ENCODE results near the gene CDH24. TPM values are rescaled to one million over a fixed set of nuclear protein-coding genes. Genes with fewer than 3 reads are reported as not detected.

CDH24 gene
- total RNA-seq, 1 donor from 2014 or later, result 3.7 TPM

Other genes with a start within 250 kb of the CDH24 start
- 10.6 TPM for gene SLC7A7, start 242.1 kb downstream of the CDH24 start, total RNA-seq
- 77.8 TPM for gene MRPL52, start 227.6 kb downstream of the CDH24 start, total RNA-seq
- gene MMP14, start 220.9 kb downstream of the CDH24 start, total RNA-seq, result 172 TPM
- 128 TPM for gene LRP10, start 185.8 kb downstream of the CDH24 start, total RNA-seq
- gene REM2, start 174.3 kb downstream of the CDH24 start, total RNA-seq, result 0.18 TPM
- 84.4 TPM for gene RBM23, start 138.4 kb downstream of the CDH24 start, total RNA-seq
- gene PRMT5, start 128.1 kb downstream of the CDH24 start, total RNA-seq, result 80.9 TPM
- gene HAUS4, start 100.4 kb downstream of the CDH24 start, total RNA-seq, result 29.2 TPM
- gene AJUBA, start 75.0 kb downstream of the CDH24 start, total RNA-seq, result 39.9 TPM
- 10.8 TPM for gene C14orf93, start 47.4 kb downstream of the CDH24 start, total RNA-seq
- 67.6 TPM for gene PSMB5, start 22.6 kb downstream of the CDH24 start, total RNA-seq
- gene PSMB11, start 15.3 kb downstream of the CDH24 start, total RNA-seq, result not detected
- gene ACIN1, start 37.6 kb upstream of the CDH24 start, total RNA-seq, result 229 TPM
- gene C14orf119, start 38.0 kb upstream of the CDH24 start, total RNA-seq, result 40.2 TPM
- gene CIROP, start 47.5 kb upstream of the CDH24 start, total RNA-seq, result not detected
- not detected for gene CEBPE, start 61.7 kb upstream of the CDH24 start, total RNA-seq
- gene SLC7A8, start 126.1 kb upstream of the CDH24 start, total RNA-seq, result 58.5 TPM
- not detected for gene RNF212B, start 180.4 kb upstream of the CDH24 start, total RNA-seq
- 32.7 TPM for gene HOMEZ, start 228.6 kb upstream of the CDH24 start, total RNA-seq
- 28.2 TPM for gene PPP1R3E, start 245.3 kb upstream of the CDH24 start, total RNA-seq
- gene BCL2L2, start 249.3 kb upstream of the CDH24 start, total RNA-seq, result 51.1 TPM

All from ureter (tissue), 1 donor.